Fibroblast of peridontal ligament (primary cell): ENCODE measurements around the gene AP1M2.
"Not testable (repeated sequence)": the region's sequence is repeated elsewhere in the genome, so short reads cannot be mapped to it uniquely, and the experiment has no call there.

Source experiments
- DNase-seq: peaks from one replicate; pipeline ENCODE4 v3.0.0-alpha.2; 2010; ENCODE audit errors: extremely low read depth

AP1M2 gene

GRCh38 chr19:10565028-10565566, 22.0 kb downstream of the AP1M2 start:
- DNase-seq, result no peak

GRCh38 chr19:10562609-10563008, 24.5 kb downstream of the AP1M2 start:
- no peak for DNase-seq

- no peak for DNase-seq
Measured at GRCh38 chr19:10560154-10560553, 27.0 kb downstream of the AP1M2 start.

GRCh38 chr19:10557603-10558197, 29.4 kb downstream of the AP1M2 start:
- no peak for DNase-seq

- DNase-seq, result no peak
Measured at GRCh38 chr19:10555610-10555973, 31.5 kb downstream of the AP1M2 start.

- DNase-seq, result no peak
Measured at GRCh38 chr19:10554760-10555609, 32.1 kb downstream of the AP1M2 start.

- no peak for DNase-seq
Measured at GRCh38 chr19:10553943-10554381, 33.1 kb downstream of the AP1M2 start.

- DNase-seq, result no peak
Measured at GRCh38 chr19:10553087-10553667, 33.9 kb downstream of the AP1M2 start.

GRCh38 chr19:10552510-10553053, 34.5 kb downstream of the AP1M2 start:
- DNase-seq, result no peak

- DNase-seq, result no peak
Measured at GRCh38 chr19:10551698-10552301, 35.3 kb downstream of the AP1M2 start.

GRCh38 chr19:10551006-10551405, 36.1 kb downstream of the AP1M2 start:
- DNase-seq, result not testable (repeated sequence)

GRCh38 chr19:10550336-10550735, 36.8 kb downstream of the AP1M2 start:
- DNase-seq, result no peak

- no peak for DNase-seq
Measured at GRCh38 chr19:10549733-10550132, 37.4 kb downstream of the AP1M2 start.

GRCh38 chr19:10548746-10549276, 38.3 kb downstream of the AP1M2 start:
- no peak for DNase-seq

GRCh38 chr19:10546817-10547216, 40.3 kb downstream of the AP1M2 start:
- no peak for DNase-seq

GRCh38 chr19:10544753-10545251, 42.3 kb downstream of the AP1M2 start:
- no peak for DNase-seq

- DNase-seq, result no peak
Measured at GRCh38 chr19:10544242-10544752, 42.8 kb downstream of the AP1M2 start.

GRCh38 chr19:10543420-10544241, 43.5 kb downstream of the AP1M2 start, which contains the start of gene ATG4D:
Gene ATG4D (plus strand): TSS chr19:10543904. CDS start chr19:10544091, 187 bp downstream.
- peak; percentile 44 for DNase-seq

GRCh38 chr19:10543059-10543419, 44.1 kb downstream of the AP1M2 start:
- no peak for DNase-seq

GRCh38 chr19:10539016-10539415, 48.1 kb downstream of the AP1M2 start:
- not testable (repeated sequence) for DNase-seq
